Measurements from ENCODE around the gene JADE3. TPM values are rescaled to one million over a fixed set of nuclear protein-coding genes. Genes with fewer than 3 reads are reported as not detected.

Gene JADE3
- total RNA-seq, 1 donor from 2014 or later = 22.5 TPM

GRCh38 chrX:47068720-47069119, 156.5 kb downstream of the JADE3 start:
- Mint-ChIP-seq H3K27ac (no peak overlapping the region), H3K4me3 (ENCODE audit: low read depth) (no peak overlapping the region), H3K4me1 (ENCODE audit: low read depth) (peaks cover 1% of the 10 kb centered on the region), H3K9me3 (ENCODE audit: low read depth) (peaks cover 16% of the 10 kb centered on the region), H3K27me3 (no peaks in the 10 kb centered on the region), H3K36me3 (ENCODE audit: insufficient read depth) (peaks cover 7% of the 10 kb centered on the region)
- no peak for DNase-seq (ENCODE audit: low spot score, unreplicated experiment)
- no peak for TF ChIP-seq CTCF (IDR thresholded peaks at IDR 0.05; ENCODE audit: unreplicated experiment)

DNA sequence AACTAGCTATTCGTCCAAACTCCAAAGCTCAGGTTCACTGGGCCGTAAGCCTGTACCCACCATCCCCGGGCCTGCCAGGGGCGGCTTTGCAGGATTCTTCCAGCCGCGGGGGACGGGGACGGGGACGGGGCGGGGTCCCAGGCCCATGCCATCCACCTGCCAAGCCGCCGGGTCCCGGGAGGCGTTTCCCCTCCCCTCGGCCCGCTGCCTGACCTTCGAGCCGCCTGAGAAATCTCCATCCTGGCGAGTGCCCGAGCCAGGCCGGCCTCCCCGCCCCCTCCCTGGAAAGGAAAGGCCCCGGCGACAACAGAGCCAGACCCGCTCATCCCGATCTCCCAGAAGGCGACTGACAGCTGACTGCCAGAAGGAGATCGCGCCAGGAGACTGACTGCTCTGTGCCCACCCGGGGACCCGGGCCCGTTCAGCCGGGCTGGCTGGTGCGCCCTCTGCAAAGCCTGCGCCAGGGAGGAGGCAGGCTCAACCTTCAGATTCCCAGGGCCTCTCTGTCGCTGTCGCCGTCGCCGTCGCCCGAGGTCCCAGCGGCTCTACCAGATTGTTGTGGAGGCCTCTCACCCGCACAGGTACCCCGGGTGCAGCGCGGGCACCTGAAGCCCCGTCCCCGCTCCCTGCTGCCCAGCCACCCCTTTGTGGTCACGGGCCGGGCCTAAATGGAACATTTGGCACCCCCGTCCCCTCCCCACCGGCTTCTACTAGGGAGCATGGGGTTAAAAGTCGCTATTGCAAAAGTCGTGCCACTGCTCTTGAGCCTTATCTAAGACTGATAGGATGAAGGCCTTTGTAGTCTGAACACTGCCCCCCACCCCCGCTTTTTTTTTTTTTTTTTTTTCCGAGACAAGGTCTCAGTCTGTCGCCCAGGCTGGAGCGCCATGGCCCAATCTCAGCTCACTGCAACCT, 166.2 kb downstream of the JADE3 start, which contains the start of gene RGN:
RGN (plus strand) TSS at position 315 of the 915 bp plus-strand sequence. CDS start 2,702 bp downstream, outside the sequence.
- H3K4me1 Mint-ChIP-seq (ENCODE audit: low read depth) = peaks cover 13% of the 10 kb centered on the region
- DNase-seq (ENCODE audit: low spot score, unreplicated experiment) = peak; percentile 10
- no peaks in the 10 kb centered on the region for H3K27me3 Mint-ChIP-seq
- peaks cover under 1% of the 10 kb centered on the region for H3K9me3 Mint-ChIP-seq (ENCODE audit: low read depth)
- peak within 1 kb of the TSS; percentile 40 for H3K4me3 Mint-ChIP-seq (ENCODE audit: low read depth)
- no peak for TF ChIP-seq CTCF (IDR thresholded peaks at IDR 0.05; ENCODE audit: unreplicated experiment)
- no peaks in the 10 kb centered on the region for H3K36me3 Mint-ChIP-seq (ENCODE audit: insufficient read depth)
- H3K27ac Mint-ChIP-seq = no peak within 1 kb of the TSS

- Mint-ChIP-seq H3K9me3 (ENCODE audit: low read depth) (peaks cover 4% of the 10 kb centered on the region), H3K27me3 (no peaks in the 10 kb centered on the region), H3K4me1 (ENCODE audit: low read depth) (peaks cover 13% of the 10 kb centered on the region), H3K36me3 (ENCODE audit: insufficient read depth) (peaks cover 4% of the 10 kb centered on the region), H3K4me3 (ENCODE audit: low read depth) (no peak overlapping the region), H3K27ac (peak overlapping the region; percentile 21)
- no peak for TF ChIP-seq CTCF (IDR thresholded peaks at IDR 0.05; ENCODE audit: unreplicated experiment)
- no peak for DNase-seq (ENCODE audit: low spot score, unreplicated experiment)
Observed at GRCh38 chrX:47080215-47080914, 168.1 kb downstream of the JADE3 start.

- peaks cover 4% of the 10 kb centered on the region for H3K36me3 Mint-ChIP-seq (ENCODE audit: insufficient read depth)
- H3K4me1 Mint-ChIP-seq (ENCODE audit: low read depth) = peaks cover 13% of the 10 kb centered on the region
- peak overlapping the region; percentile 12 for H3K4me3 Mint-ChIP-seq (ENCODE audit: low read depth)
- peaks cover 6% of the 10 kb centered on the region for H3K9me3 Mint-ChIP-seq (ENCODE audit: low read depth)
- no peak for TF ChIP-seq CTCF (IDR thresholded peaks at IDR 0.05; ENCODE audit: unreplicated experiment)
- H3K27me3 Mint-ChIP-seq = no peaks in the 10 kb centered on the region
- DNase-seq (ENCODE audit: low spot score, unreplicated experiment) = no peak
- H3K27ac Mint-ChIP-seq = peak overlapping the region; percentile 21
Observed at GRCh38 chrX:47080915-47081236, 168.7 kb downstream of the JADE3 start.

- DNase-seq (ENCODE audit: low spot score, unreplicated experiment) = no peak
- no peak for TF ChIP-seq CTCF (IDR thresholded peaks at IDR 0.05; ENCODE audit: unreplicated experiment)
- Mint-ChIP-seq H3K27ac (no peak overlapping the region), H3K9me3 (ENCODE audit: low read depth) (peaks cover 7% of the 10 kb centered on the region), H3K4me3 (ENCODE audit: low read depth) (no peak overlapping the region), H3K27me3 (no peaks in the 10 kb centered on the region), H3K4me1 (ENCODE audit: low read depth) (no peaks in the 10 kb centered on the region), H3K36me3 (ENCODE audit: insufficient read depth) (peaks cover 5% of the 10 kb centered on the region)
Observed at GRCh38 chrX:47091149-47091775, 179.0 kb downstream of the JADE3 start.
